Parathyroid adenoma (tissue), 2 donors: ENCODE results near the gene ZNF566.

ENCODE experiments used
- H2AFZ ChIP-seq: fragments of 300-600 bp; sonication (generic); one replicate; pipeline ENCODE4 v1.7.0; 2017; ENCODE audit warnings: antibody characterized with exemption, mild to moderate bottlenecking
- H3K27ac ChIP-seq: fragments of 300-600 bp; sonication (generic); one replicate; pipeline ENCODE4 v1.7.0; 2017
- H3K27me3 ChIP-seq: fragments of 300-600 bp; sonication (generic); one replicate; pipeline ENCODE4 v1.7.0; 2017; ENCODE audit warnings: low read length; ENCODE audit not compliant: control insufficient read depth, insufficient read depth
- H3K36me3 ChIP-seq: fragments of 300-600 bp; sonication (generic); one replicate; pipeline ENCODE4 v1.7.0; 2017; ENCODE audit warnings: low read length; ENCODE audit not compliant: control insufficient read depth, insufficient read depth
- H3K4me1 ChIP-seq: fragments of 300-600 bp; sonication (generic); one replicate; pipeline ENCODE4 v1.7.0; 2017; ENCODE audit warnings: control low read depth
- H3K4me2 ChIP-seq: fragments of 300-600 bp; sonication (generic); one replicate; pipeline ENCODE4 v1.7.0; 2017; ENCODE audit warnings: low read length
- H3K4me3 ChIP-seq: fragments of 300-600 bp; sonication (generic); one replicate; pipeline ENCODE4 v1.7.0; 2017; ENCODE audit warnings: low read depth, low read length
- H3K79me2 ChIP-seq: fragments of 300-600 bp; sonication (generic); one replicate; pipeline ENCODE4 v1.7.0; 2017; ENCODE audit warnings: control low read depth
- H3K9ac ChIP-seq: fragments of 300-600 bp; sonication (generic); one replicate; pipeline ENCODE4 v1.7.0; 2017; ENCODE audit warnings: mild to moderate bottlenecking
- H3K9me3 ChIP-seq: fragments of 300-600 bp; sonication (generic); one replicate; pipeline ENCODE4 v1.7.0; 2017; ENCODE audit warnings: low read length; ENCODE audit not compliant: control insufficient read depth
- CTCF ChIP-seq: fragments of 300-600 bp; sonication (generic); IDR thresholded peaks from one replicate; pipeline ENCODE4 v1.7.0; 2017; ENCODE audit warnings: antibody characterized with exemption, mild to moderate bottlenecking
- donor health status: primary hyperparathyroidism.

The ZNF566 gene

GRCh38 chr19:36489118-36489919 lies at the start of gene ZNF566:
ZNF566 (minus strand) TSS chr19:36489561; CDS start chr19:36476557, 13,004 bp downstream.
- H3K9me3 ChIP-seq, result no peaks in the 10 kb centered on the region
- peaks cover 11% of the 10 kb centered on the region for H3K79me2 ChIP-seq
- H3K4me1 ChIP-seq, result peaks cover 2% of the 10 kb centered on the region
- peak within 1 kb of the TSS; percentile 90 for H3K4me3 ChIP-seq
- H3K27me3 ChIP-seq, result no peaks in the 10 kb centered on the region
- H2AFZ ChIP-seq, result peak within 1 kb of the TSS; percentile 99
- H3K4me2 ChIP-seq, result peak within 1 kb of the TSS; percentile 79
- H3K27ac ChIP-seq, result peak within 1 kb of the TSS; percentile 97
- H3K9ac ChIP-seq, result peak within 1 kb of the TSS; percentile 91
- no peaks in the 10 kb centered on the region for H3K36me3 ChIP-seq
- TF ChIP-seq CTCF, result no peak

- H3K9ac ChIP-seq, result peak overlapping the region; percentile 4
- no peaks in the 10 kb centered on the region for H3K27me3 ChIP-seq
- H3K36me3 ChIP-seq, result no peaks in the 10 kb centered on the region
- no peak for TF ChIP-seq CTCF
- no peaks in the 10 kb centered on the region for H3K9me3 ChIP-seq
- peak overlapping the region; percentile 96 for H2AFZ ChIP-seq
- peak overlapping the region; percentile 92 for H3K4me3 ChIP-seq
- H3K79me2 ChIP-seq, result peaks cover 15% of the 10 kb centered on the region
- H3K4me1 ChIP-seq, result no peaks in the 10 kb centered on the region
- peak overlapping the region; percentile 89 for H3K27ac ChIP-seq
- H3K4me2 ChIP-seq, result peak overlapping the region; percentile 67
Measured at GRCh38 chr19:36528921-36529518, 39.7 kb upstream of the ZNF566 start.

- H3K79me2 ChIP-seq, result peaks cover 15% of the 10 kb centered on the region
- no peaks in the 10 kb centered on the region for H3K36me3 ChIP-seq
- H3K9ac ChIP-seq, result peak within 1 kb of the TSS; percentile 39
- H3K27me3 ChIP-seq, result no peaks in the 10 kb centered on the region
- H3K4me3 ChIP-seq, result peak within 1 kb of the TSS; percentile 92
- peak within 1 kb of the TSS; percentile 96 for H2AFZ ChIP-seq
- H3K9me3 ChIP-seq, result no peaks in the 10 kb centered on the region
- TF ChIP-seq CTCF, result peak; percentile 12
- no peaks in the 10 kb centered on the region for H3K4me1 ChIP-seq
- H3K27ac ChIP-seq, result peak within 1 kb of the TSS; percentile 89
- peak within 1 kb of the TSS; percentile 67 for H3K4me2 ChIP-seq
Measured at GRCh38 chr19:36528194-36528920, 39.0 kb upstream of the ZNF566 start, which contains the start of gene ZNF260. ZNF260 (minus strand) TSS chr19:36528271; CDS start chr19:36515238, 13,033 bp downstream.

- peak overlapping the region; percentile 67 for H3K4me2 ChIP-seq
- peak overlapping the region; percentile 89 for H3K27ac ChIP-seq
- no peaks in the 10 kb centered on the region for H3K27me3 ChIP-seq
- H3K4me1 ChIP-seq, result no peaks in the 10 kb centered on the region
- H3K9me3 ChIP-seq, result no peaks in the 10 kb centered on the region
- peaks cover 15% of the 10 kb centered on the region for H3K79me2 ChIP-seq
- H2AFZ ChIP-seq, result peak overlapping the region; percentile 96
- peak overlapping the region; percentile 39 for H3K9ac ChIP-seq
- H3K4me3 ChIP-seq, result peak overlapping the region; percentile 92
- no peaks in the 10 kb centered on the region for H3K36me3 ChIP-seq
- no peak for TF ChIP-seq CTCF
Measured at GRCh38 chr19:36527873-36528193, 38.5 kb upstream of the ZNF566 start.
